Measurements from ENCODE around the gene MAP7.

DNA sequence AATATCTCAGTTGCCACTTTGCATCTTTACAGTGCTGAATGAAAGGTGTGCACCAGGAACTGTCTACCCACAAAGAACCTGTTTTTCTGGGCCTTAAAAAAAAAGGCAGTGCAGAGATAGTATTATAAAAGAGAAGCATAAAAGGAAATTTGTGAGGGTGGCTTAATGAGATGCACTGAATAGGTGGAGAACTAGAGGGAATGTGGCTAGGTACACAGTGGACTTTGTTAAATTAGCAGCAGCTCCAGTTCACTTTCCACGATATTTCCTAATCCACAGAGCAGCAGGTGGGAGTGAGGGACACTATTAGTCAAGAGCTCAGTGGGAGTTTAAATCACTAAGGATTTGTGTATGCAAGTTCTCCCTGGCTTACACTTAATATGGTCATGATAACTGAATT is 38.8 kb downstream of the MAP7 start:
- TF ChIP-seq, protein P1, sequence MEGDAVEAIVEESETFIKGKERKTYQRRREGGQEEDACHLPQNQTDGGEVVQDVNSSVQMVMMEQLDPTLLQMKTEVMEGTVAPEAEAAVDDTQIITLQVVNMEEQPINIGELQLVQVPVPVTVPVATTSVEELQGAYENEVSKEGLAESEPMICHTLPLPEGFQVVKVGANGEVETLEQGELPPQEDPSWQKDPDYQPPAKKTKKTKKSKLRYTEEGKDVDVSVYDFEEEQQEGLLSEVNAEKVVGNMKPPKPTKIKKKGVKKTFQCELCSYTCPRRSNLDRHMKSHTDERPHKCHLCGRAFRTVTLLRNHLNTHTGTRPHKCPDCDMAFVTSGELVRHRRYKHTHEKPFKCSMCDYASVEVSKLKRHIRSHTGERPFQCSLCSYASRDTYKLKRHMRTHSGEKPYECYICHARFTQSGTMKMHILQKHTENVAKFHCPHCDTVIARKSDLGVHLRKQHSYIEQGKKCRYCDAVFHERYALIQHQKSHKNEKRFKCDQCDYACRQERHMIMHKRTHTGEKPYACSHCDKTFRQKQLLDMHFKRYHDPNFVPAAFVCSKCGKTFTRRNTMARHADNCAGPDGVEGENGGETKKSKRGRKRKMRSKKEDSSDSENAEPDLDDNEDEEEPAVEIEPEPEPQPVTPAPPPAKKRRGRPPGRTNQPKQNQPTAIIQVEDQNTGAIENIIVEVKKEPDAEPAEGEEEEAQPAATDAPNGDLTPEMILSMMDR (IDR thresholded peaks at IDR 0.05) = no peak
- TF ChIP-seq POLR2A (IDR thresholded peaks at IDR 0.05) = no peak
